ENCODE measurements around the gene UPF2.

DNA sequence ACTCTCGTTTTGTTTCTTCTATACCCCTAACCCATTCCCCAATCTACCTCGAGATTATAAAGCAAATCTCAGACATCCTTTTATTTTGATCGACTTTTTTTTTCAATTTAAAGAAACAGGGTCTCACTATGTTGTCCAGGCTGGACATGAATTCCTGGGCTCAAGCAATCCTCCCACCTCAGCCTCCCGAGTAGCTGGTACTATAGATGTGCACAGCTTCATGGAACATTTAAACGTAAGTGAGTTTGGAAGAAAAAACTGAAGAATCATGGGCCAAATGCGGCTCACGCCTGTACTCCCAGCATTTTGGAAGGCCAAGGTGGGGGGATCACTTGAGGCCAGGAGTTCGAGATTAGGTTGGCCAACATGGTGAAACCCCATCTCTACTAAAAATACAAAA lies 96.0 kb downstream of the UPF2 start:
- no peak for TF ChIP-seq CTCF (IDR thresholded peaks at IDR 0.05)
- no peak for TF ChIP-seq EZH2 (IDR thresholded peaks at IDR 0.05; ENCODE audit: borderline replicate concordance, insufficient read depth, low read depth, low read length, poor library complexity, severe bottlenecking)

Measured in B cell (primary cell).